HG02973 (cell line): Measurements from ENCODE around the gene SLC28A1.
"Not testable (repeated sequence)": the region's sequence is repeated elsewhere in the genome, so short reads cannot be mapped to it uniquely, and the experiment has no call there.

ENCODE experiments used
- ATAC-seq: cut with Tn5 transposase; IDR thresholded peaks from one replicate; pipeline ENCODE4 v1.9.1; 2021; ENCODE audit warnings: moderate library complexity; ENCODE audit not compliant: unreplicated experiment

SLC28A1 gene

GRCh38 chr15:84909029-84909428, 24.6 kb downstream of the SLC28A1 start:
- no peak for ATAC-seq

- no peak for ATAC-seq
These were observed 25.3 kb downstream of the SLC28A1 start for GRCh38 chr15:84909782-84910181.

- no peak for ATAC-seq
These were observed 26.6 kb downstream of the SLC28A1 start for GRCh38 chr15:84910928-84911623.

GRCh38 chr15:84911879-84912660, 27.6 kb downstream of the SLC28A1 start:
- ATAC-seq, result no peak

GRCh38 chr15:84913360-84913723, 28.9 kb downstream of the SLC28A1 start:
- no peak for ATAC-seq

- ATAC-seq, result no peak
These were observed 29.9 kb downstream of the SLC28A1 start for GRCh38 chr15:84914351-84914750.

- ATAC-seq, result peak; percentile 89
These were observed 30.6 kb downstream of the SLC28A1 start for GRCh38 chr15:84914909-84915605.

GRCh38 chr15:84915606-84915958, 31.1 kb downstream of the SLC28A1 start:
- ATAC-seq, result no peak

- no peak for ATAC-seq
These were observed 33.0 kb downstream of the SLC28A1 start for GRCh38 chr15:84917452-84917851.

GRCh38 chr15:84919106-84919667, 34.7 kb downstream of the SLC28A1 start:
- no peak for ATAC-seq

- ATAC-seq, result no peak
These were observed 36.7 kb downstream of the SLC28A1 start for GRCh38 chr15:84921121-84921520.

- no peak for ATAC-seq
These were observed 38.1 kb downstream of the SLC28A1 start for GRCh38 chr15:84922530-84922929.

GRCh38 chr15:84924077-84924731, 39.7 kb downstream of the SLC28A1 start:
- no peak for ATAC-seq

- not testable (repeated sequence) for ATAC-seq
These were observed 40.5 kb downstream of the SLC28A1 start for GRCh38 chr15:84924821-84925569.

- no peak for ATAC-seq
These were observed 41.4 kb downstream of the SLC28A1 start for GRCh38 chr15:84925906-84926305.

GRCh38 chr15:84926491-84927230, 42.2 kb downstream of the SLC28A1 start:
- ATAC-seq, result no peak

- ATAC-seq, result no peak
These were observed 44.3 kb downstream of the SLC28A1 start for GRCh38 chr15:84928843-84929168.

GRCh38 chr15:84929795-84930603, 45.5 kb downstream of the SLC28A1 start:
- ATAC-seq, result no peak
